Measurements from ENCODE around the gene ADCY5.

Gene ADCY5

DNA sequence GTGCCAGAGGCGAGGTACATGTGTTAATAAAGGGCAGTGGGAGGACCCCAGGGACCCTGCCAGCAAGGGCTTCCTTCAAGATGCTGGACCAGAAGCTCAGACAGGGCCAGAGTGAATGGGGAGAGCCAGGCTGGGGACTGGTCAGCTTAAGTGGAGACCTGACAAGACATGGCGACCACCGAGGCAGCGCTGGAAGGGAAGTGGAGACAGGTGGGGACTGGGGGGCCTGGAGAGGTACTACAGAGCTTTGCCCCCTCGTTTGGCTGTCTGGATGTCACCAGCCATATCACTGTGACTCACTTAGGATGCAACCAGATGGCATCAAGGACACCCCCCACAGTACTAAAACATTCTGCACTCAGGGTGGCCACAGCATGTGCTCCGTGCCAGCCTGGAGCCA, 97.9 kb downstream of the ADCY5 start:
- no peak overlapping the region for H3K27ac ChIP-seq (ENCODE audit: poor library complexity, severe bottlenecking)
- H3K4me3 ChIP-seq (ENCODE audit: severe bottlenecking) = no peak overlapping the region
- H3K4me1 ChIP-seq (ENCODE audit: insufficient read depth, poor library complexity, severe bottlenecking) = no peaks in the 10 kb centered on the region
- no peak for ATAC-seq (ENCODE audit: low read depth)
- TF ChIP-seq, protein P1, sequence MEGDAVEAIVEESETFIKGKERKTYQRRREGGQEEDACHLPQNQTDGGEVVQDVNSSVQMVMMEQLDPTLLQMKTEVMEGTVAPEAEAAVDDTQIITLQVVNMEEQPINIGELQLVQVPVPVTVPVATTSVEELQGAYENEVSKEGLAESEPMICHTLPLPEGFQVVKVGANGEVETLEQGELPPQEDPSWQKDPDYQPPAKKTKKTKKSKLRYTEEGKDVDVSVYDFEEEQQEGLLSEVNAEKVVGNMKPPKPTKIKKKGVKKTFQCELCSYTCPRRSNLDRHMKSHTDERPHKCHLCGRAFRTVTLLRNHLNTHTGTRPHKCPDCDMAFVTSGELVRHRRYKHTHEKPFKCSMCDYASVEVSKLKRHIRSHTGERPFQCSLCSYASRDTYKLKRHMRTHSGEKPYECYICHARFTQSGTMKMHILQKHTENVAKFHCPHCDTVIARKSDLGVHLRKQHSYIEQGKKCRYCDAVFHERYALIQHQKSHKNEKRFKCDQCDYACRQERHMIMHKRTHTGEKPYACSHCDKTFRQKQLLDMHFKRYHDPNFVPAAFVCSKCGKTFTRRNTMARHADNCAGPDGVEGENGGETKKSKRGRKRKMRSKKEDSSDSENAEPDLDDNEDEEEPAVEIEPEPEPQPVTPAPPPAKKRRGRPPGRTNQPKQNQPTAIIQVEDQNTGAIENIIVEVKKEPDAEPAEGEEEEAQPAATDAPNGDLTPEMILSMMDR (IDR thresholded peaks at IDR 0.05; ENCODE audit: poor library complexity, severe bottlenecking) = no peak
- H3K9me3 ChIP-seq (ENCODE audit: severe bottlenecking) = no peaks in the 10 kb centered on the region
- H3K36me3 ChIP-seq (ENCODE audit: low read depth) = no peaks in the 10 kb centered on the region
- no peaks in the 10 kb centered on the region for H3K27me3 ChIP-seq (ENCODE audit: insufficient read depth, poor library complexity, severe bottlenecking)
- DNase-seq (ENCODE audit: low spot score) = no peak

DNA sequence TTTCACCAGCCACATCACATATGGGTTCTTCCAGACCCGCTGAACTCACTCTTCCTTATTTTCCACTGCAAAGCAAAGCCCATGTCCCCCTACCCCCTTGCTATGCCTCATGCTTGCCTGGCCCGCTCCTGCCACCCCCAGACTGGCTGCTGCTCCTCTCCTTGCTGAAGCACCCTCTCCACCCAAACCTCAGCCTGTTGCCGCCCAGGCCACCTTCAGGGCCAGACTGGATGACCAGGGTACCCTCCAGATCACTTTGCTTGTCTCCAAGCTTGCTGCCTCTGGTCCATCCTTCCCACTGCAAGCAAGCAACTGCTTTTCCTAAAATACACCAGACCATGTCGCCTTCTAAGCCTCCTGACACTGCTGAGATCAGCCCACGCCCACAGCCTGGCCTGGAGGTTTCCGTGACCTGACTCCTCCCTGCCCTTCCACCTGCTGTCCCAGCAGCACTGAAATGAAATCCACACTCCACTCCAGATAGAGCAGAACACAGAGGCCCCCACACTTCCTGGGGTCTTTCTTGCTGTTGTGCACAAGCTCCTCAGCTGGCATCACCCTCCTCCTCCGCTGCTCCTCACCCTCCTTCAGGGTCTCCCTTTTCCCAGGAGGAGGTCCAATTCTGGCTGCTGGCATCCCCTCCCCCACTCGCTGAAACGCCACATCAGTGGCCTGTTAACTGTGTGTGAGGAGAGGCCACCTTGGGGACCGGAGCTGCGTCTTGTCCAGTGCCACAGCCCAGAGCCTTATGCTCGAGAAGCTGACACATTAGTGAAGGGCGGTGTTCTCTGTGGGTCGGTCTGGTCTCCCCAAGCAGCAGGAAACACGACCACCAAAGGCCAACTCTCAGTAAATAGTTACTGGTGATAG, 99.1 kb downstream of the ADCY5 start:
- no peak for ATAC-seq (ENCODE audit: low read depth)
- Histone ChIP-seq H3K36me3 (ENCODE audit: low read depth) (no peaks in the 10 kb centered on the region), H3K4me1 (ENCODE audit: insufficient read depth, poor library complexity, severe bottlenecking) (no peaks in the 10 kb centered on the region), H3K27ac (ENCODE audit: poor library complexity, severe bottlenecking) (no peak overlapping the region), H3K4me3 (ENCODE audit: severe bottlenecking) (no peak overlapping the region), H3K27me3 (ENCODE audit: insufficient read depth, poor library complexity, severe bottlenecking) (no peaks in the 10 kb centered on the region), H3K9me3 (ENCODE audit: severe bottlenecking) (no peaks in the 10 kb centered on the region)
- DNase-seq (ENCODE audit: low spot score) = peak; percentile 45
- TF ChIP-seq, protein P1 (IDR thresholded peaks at IDR 0.05; ENCODE audit: poor library complexity, severe bottlenecking) = no peak

DNA sequence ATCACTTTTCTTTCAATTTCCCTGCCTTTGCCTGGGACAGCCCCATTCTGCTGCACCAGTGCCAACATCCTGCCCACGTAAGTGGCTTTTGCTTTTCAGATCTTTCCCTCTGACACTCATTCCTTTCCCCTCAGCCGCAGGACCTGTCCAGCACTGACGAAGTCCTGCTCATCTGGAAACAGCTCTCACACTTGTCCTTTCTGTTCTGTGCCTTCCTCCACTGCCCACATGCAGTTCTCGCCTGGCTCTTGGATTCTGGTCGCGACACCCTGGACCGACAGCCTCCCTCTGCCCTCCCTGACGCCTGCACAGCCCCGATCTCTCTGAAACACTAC, 99.7 kb downstream of the ADCY5 start:
- no peaks in the 10 kb centered on the region for H3K27me3 ChIP-seq (ENCODE audit: insufficient read depth, poor library complexity, severe bottlenecking)
- no peak overlapping the region for H3K27ac ChIP-seq (ENCODE audit: poor library complexity, severe bottlenecking)
- H3K9me3 ChIP-seq (ENCODE audit: severe bottlenecking) = no peaks in the 10 kb centered on the region
- no peaks in the 10 kb centered on the region for H3K4me1 ChIP-seq (ENCODE audit: insufficient read depth, poor library complexity, severe bottlenecking)
- H3K4me3 ChIP-seq (ENCODE audit: severe bottlenecking) = no peak overlapping the region
- H3K36me3 ChIP-seq (ENCODE audit: low read depth) = no peaks in the 10 kb centered on the region
- TF ChIP-seq, protein P1 (IDR thresholded peaks at IDR 0.05; ENCODE audit: poor library complexity, severe bottlenecking) = no peak
- peak; percentile 31 for DNase-seq (ENCODE audit: low spot score)
- no peak for ATAC-seq (ENCODE audit: low read depth)

DNA sequence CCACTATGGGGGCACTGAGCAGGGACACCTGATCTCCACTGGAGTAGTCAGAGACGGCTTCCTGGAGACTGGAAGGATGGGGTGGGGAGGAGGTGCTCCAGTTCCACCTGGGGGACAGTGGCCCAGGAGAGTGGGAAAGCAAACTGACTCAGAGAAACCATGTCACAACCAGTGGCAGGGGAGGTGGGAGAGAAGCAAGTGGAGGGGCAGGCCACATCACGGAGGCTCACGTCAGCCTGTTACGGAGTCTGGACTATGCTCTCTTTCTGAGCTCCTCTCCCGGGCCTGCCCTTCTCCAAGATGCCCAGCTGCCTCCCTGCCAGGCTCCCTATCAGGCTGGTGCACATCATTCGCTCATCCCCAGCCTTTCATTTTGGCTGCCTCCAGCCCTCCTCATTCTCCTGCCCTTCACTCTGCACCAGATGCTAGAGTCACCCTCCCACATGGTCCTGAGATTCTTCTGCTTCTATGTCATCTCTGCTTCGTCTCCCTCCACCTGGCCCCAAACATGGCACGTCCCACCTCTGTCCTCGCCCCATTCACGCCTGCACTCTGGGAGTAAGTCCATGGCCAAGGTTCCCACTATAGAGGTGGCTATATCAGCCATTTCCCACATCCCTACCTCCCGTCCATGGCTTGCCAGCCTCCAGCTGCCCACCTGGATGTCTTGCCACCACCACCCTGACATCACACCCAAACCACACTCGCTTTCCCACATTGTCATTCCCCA, 100.3 kb downstream of the ADCY5 start:
- Histone ChIP-seq H3K4me3 (ENCODE audit: severe bottlenecking) (no peak overlapping the region), H3K4me1 (ENCODE audit: insufficient read depth, poor library complexity, severe bottlenecking) (no peaks in the 10 kb centered on the region), H3K36me3 (ENCODE audit: low read depth) (no peaks in the 10 kb centered on the region), H3K27ac (ENCODE audit: poor library complexity, severe bottlenecking) (no peak overlapping the region), H3K9me3 (ENCODE audit: severe bottlenecking) (no peaks in the 10 kb centered on the region), H3K27me3 (ENCODE audit: insufficient read depth, poor library complexity, severe bottlenecking) (no peaks in the 10 kb centered on the region)
- TF ChIP-seq, protein P1 (IDR thresholded peaks at IDR 0.05; ENCODE audit: poor library complexity, severe bottlenecking) = no peak
- ATAC-seq (ENCODE audit: low read depth) (no peak), DNase-seq (ENCODE audit: low spot score) (peak; percentile 32)
